C4-2B (cell line): ENCODE data around the gene ZBTB16.

ENCODE experiments used
- CTCF ChIP-seq: fragments of 450-650 bp; conservative IDR thresholded peaks from 2 replicates; pipeline ENCODE4 v1.5.1; 2017; ENCODE audit warnings: mild to moderate bottlenecking
- ZFX ChIP-seq: fragments of 450-650 bp; IDR thresholded peaks from 2 replicates; pipeline ENCODE4 v1.6.1; 2017

- TF ChIP-seq CTCF, result no peak
- TF ChIP-seq ZFX, result no peak
Measured at GRCh38 chr11:114115451-114115928, 56.0 kb downstream of the ZBTB16 start.
